K562 (cell line): ENCODE measurements around the gene DPP4. TPM values are rescaled to one million over a fixed set of nuclear protein-coding genes. Genes with fewer than 3 reads are reported as not detected.

Source experiments
- PHTF2 ChIP-seq: fragments of 250-450 bp; sonication (Bioruptor Pico); IDR thresholded peaks from 2 replicates; pipeline ENCODE4 v1.5.0; 2021; ENCODE audit warnings: mild to moderate bottlenecking
- PRPF4 ChIP-seq: fragments of 200-400 bp; formaldehyde crosslinking; IDR thresholded peaks from one replicate; pipeline ENCODE4 v1.6.1; 2017; ENCODE audit warnings: low read length, low read depth, mild to moderate bottlenecking; ENCODE audit not compliant: insufficient read depth, poor library complexity, severe bottlenecking
- TAF1 ChIP-seq: IDR thresholded peaks from 2 replicates; pipeline ENCODE4 v1.6.1; 2011; ENCODE audit warnings: mild to moderate bottlenecking, low read length, moderate library complexity; ENCODE audit not compliant: insufficient read depth, control insufficient read depth, severe bottlenecking; ENCODE audit errors: extremely low read depth
- TAF15 ChIP-seq: fragments of 200-400 bp; formaldehyde crosslinking; IDR thresholded peaks from 2 replicates; pipeline ENCODE4 v1.6.1; 2017; ENCODE audit warnings: mild to moderate bottlenecking, low read depth, low read length, moderate library complexity
- polyA plus RNA-seq, 8 experiments: library from polyadenylated mRNA; depleted of rRNA in 4 of 8; stranded (reverse) in 5 of 8; unstranded in 3 of 8; fragments of >200 nt; fragmentation: Nextera tagmentation in 2 of 8; fragmentation: Illumina TruSeq in 1 of 8; extraction: Ambion mirVana in 2 of 8; extraction: Trizol in 1 of 8; gene quantifications; 2 replicates each; pipeline versions ENCODE4 v1.2.1 to v1.2.3, GENCODE V29; 2011 to 2014; ENCODE audit warnings: inconsistent platforms in 1 of 8, missing spikeins in 1 of 8
- total RNA-seq, 7 experiments: library from RNA; depleted of rRNA in 6 of 7; stranded (reverse); fragments of >200 nt in 6 of 7; fragmentation: Illumina TruSeq in 2 of 7; extraction: Trizol in 2 of 7; gene quantifications; 2 replicates each; pipeline versions ENCODE4 v1.2.1 to v1.2.3, GENCODE V29; 2011 to 2021; ENCODE audit warnings: low replicate concordance in 1 of 7
- TF ChIP-seq, protein P1 (sequence below): sonication (generic); formaldehyde crosslinking; IDR thresholded peaks from 2 replicates; pipeline ENCODE4 v1.8.0; 2022; ENCODE audit warnings: missing genetic modification reagents, mild to moderate bottlenecking, moderate library complexity, borderline replicate concordance
- TF ChIP-seq, protein P2 (sequence below): fragments of 450-650 bp; IDR thresholded peaks from 2 replicates; pipeline ENCODE4 v1.7.1; 2018; ENCODE audit warnings: mild to moderate bottlenecking, low read depth; ENCODE audit not compliant: partially characterized antibody
- TF ChIP-seq, protein P3 (sequence below): fragments of 450-650 bp; formaldehyde crosslinking; IDR thresholded peaks from 2 replicates; pipeline ENCODE4 v1.4.0; 2022; ENCODE audit warnings: missing genetic modification characterization

DPP4 gene
- total and polyA plus RNA-seq, 9 of the 15 experiments (the other 6 are each of a cell fraction or from before 2014, with no cell fraction given) = 0.11 TPM; not detected in 8

DNA sequence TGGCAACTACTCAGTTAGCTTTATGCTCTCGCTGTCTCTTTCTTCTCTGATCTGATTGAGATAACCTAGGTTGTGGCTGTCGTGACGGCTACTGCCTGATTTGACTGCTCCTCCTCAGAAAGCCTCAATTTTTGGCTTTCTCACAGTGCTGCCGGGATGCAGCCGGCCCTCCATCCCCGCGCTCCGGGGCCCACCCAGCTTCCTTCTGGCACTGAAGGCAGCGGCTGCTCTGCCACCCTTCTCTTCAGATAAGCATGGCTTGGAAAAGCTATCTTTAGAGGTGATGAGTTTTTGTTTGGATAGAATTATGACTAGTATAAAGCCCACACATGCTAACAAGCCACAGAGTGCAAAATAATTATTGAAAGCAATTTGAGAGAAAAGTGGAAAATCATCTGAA is 102.5 kb downstream of the DPP4 start (continued):
- TF ChIP-seq, protein P1, sequence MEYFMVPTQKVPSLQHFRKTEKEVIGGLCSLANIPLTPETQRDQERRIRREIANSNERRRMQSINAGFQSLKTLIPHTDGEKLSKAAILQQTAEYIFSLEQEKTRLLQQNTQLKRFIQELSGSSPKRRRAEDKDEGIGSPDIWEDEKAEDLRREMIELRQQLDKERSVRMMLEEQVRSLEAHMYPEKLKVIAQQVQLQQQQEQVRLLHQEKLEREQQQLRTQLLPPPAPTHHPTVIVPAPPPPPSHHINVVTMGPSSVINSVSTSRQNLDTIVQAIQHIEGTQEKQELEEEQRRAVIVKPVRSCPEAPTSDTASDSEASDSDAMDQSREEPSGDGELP = no peak
- TF ChIP-seq, protein P2, sequence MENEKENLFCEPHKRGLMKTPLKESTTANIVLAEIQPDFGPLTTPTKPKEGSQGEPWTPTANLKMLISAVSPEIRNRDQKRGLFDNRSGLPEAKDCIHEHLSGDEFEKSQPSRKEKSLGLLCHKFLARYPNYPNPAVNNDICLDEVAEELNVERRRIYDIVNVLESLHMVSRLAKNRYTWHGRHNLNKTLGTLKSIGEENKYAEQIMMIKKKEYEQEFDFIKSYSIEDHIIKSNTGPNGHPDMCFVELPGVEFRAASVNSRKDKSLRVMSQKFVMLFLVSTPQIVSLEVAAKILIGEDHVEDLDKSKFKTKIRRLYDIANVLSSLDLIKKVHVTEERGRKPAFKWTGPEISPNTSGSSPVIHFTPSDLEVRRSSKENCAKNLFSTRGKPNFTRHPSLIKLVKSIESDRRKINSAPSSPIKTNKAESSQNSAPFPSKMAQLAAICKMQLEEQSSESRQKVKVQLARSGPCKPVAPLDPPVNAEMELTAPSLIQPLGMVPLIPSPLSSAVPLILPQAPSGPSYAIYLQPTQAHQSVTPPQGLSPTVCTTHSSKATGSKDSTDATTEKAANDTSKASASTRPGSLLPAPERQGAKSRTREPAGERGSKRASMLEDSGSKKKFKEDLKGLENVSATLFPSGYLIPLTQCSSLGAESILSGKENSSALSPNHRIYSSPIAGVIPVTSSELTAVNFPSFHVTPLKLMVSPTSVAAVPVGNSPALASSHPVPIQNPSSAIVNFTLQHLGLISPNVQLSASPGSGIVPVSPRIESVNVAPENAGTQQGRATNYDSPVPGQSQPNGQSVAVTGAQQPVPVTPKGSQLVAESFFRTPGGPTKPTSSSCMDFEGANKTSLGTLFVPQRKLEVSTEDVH = no peak
- no peak for TF ChIP-seq PRPF4
- no peak for TF ChIP-seq TAF1
- no peak for TF ChIP-seq PHTF2 (CRISPR knock-in tag)
- TF ChIP-seq, protein P3, sequence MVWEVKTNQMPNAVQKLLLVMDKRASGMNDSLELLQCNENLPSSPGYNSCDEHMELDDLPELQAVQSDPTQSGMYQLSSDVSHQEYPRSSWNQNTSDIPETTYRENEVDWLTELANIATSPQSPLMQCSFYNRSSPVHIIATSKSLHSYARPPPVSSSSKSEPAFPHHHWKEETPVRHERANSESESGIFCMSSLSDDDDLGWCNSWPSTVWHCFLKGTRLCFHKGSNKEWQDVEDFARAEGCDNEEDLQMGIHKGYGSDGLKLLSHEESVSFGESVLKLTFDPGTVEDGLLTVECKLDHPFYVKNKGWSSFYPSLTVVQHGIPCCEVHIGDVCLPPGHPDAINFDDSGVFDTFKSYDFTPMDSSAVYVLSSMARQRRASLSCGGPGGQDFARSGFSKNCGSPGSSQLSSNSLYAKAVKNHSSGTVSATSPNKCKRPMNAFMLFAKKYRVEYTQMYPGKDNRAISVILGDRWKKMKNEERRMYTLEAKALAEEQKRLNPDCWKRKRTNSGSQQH = no peak
- TF ChIP-seq TAF15 = no peak
